ENCODE data around the gene NPBWR2. TPM values are rescaled to one million over a fixed set of nuclear protein-coding genes. Genes with fewer than 3 reads are reported as not detected.

Gene NPBWR2
- total and polyA plus RNA-seq, 9 of the 15 experiments (the other 6 are each of a cell fraction or from before 2014, with no cell fraction given), result not detected

- TF ChIP-seq MBD1 (CRISPR knock-in tag; IDR thresholded peaks at IDR 0.05) (no peak), ZNF146 (CRISPR knock-in tag; IDR thresholded peaks at IDR 0.05; ENCODE audit: unreplicated experiment) (no peak), MNT (conservative IDR thresholded peaks at IDR 0.05) (no peak), KLF16 (IDR thresholded peaks at IDR 0.05) (0 out of 2 replicates have a peak, but pooled peaks have one; percentile 30), SMC3 (conservative IDR thresholded peaks at IDR 0.05; ENCODE audit: insufficient read depth, low read depth, low read length) (peak; percentile 45; the same call in 1 of the 2 replicates), ZZZ3 (IDR thresholded peaks at IDR 0.05) (no peak), CBX2 (IDR thresholded peaks at IDR 0.05; ENCODE audit: insufficient read depth, low read length, poor library complexity, severe bottlenecking) (no peak)
- TF ChIP-seq, protein P1, sequence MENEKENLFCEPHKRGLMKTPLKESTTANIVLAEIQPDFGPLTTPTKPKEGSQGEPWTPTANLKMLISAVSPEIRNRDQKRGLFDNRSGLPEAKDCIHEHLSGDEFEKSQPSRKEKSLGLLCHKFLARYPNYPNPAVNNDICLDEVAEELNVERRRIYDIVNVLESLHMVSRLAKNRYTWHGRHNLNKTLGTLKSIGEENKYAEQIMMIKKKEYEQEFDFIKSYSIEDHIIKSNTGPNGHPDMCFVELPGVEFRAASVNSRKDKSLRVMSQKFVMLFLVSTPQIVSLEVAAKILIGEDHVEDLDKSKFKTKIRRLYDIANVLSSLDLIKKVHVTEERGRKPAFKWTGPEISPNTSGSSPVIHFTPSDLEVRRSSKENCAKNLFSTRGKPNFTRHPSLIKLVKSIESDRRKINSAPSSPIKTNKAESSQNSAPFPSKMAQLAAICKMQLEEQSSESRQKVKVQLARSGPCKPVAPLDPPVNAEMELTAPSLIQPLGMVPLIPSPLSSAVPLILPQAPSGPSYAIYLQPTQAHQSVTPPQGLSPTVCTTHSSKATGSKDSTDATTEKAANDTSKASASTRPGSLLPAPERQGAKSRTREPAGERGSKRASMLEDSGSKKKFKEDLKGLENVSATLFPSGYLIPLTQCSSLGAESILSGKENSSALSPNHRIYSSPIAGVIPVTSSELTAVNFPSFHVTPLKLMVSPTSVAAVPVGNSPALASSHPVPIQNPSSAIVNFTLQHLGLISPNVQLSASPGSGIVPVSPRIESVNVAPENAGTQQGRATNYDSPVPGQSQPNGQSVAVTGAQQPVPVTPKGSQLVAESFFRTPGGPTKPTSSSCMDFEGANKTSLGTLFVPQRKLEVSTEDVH (IDR thresholded peaks at IDR 0.05; ENCODE audit: low read depth, partially characterized antibody), result no peak
Observed at GRCh38 chr20:64057628-64058498, 49.5 kb downstream of the NPBWR2 start (continued).
